ENCODE results near the gene ACER3.
A peak's percentile ranks its signal among the peaks of the same experiment; 100 is the strongest.

- TF ChIP-seq CTCF (conservative IDR thresholded peaks at IDR 0.05; ENCODE audit: low read depth, low read length) (0 out of 2 replicates have a peak, but pooled peaks have one; percentile 11), EZH2 (IDR thresholded peaks at IDR 0.05; ENCODE audit: borderline replicate concordance, low read depth, low read length, poor library complexity, severe bottlenecking) (no peak)
These were observed at the start of gene ACER3 for GRCh38 chr11:76860539-76861475.
